NCI-H2081 treated with DMSO at 0.1 percent for 48 hours (cell line): Measurements from ENCODE around the gene MAGI2.
A peak's percentile ranks its signal among the peaks of the same experiment; 100 is the strongest.

Experiments used
- DNase-seq: peaks from one replicate; lab custom pipeline; 2025; lab: John Stamatoyannopoulos, UW

Gene MAGI2

GRCh38 chr7:78139335-78139734, 1314.1 kb downstream of the MAGI2 start:
- DNase-seq = no peak

GRCh38 chr7:78134774-78135173, 1318.7 kb downstream of the MAGI2 start:
- DNase-seq = no peak

GRCh38 chr7:78134256-78134655, 1319.2 kb downstream of the MAGI2 start:
- DNase-seq = peak; percentile 27

GRCh38 chr7:78130446-78131215, 1322.8 kb downstream of the MAGI2 start:
- DNase-seq = no peak

- no peak for DNase-seq
Measured at GRCh38 chr7:78129865-78130264, 1323.6 kb downstream of the MAGI2 start.

- no peak for DNase-seq
Measured at GRCh38 chr7:78127009-78127408, 1326.5 kb downstream of the MAGI2 start.

- no peak for DNase-seq
Measured at GRCh38 chr7:78125884-78126283, 1327.6 kb downstream of the MAGI2 start.

- DNase-seq = no peak
Measured at GRCh38 chr7:78124216-78124615, 1329.3 kb downstream of the MAGI2 start.

GRCh38 chr7:78121888-78122287, 1331.6 kb downstream of the MAGI2 start:
- no peak for DNase-seq

GRCh38 chr7:78118470-78118869, 1335.0 kb downstream of the MAGI2 start:
- DNase-seq = no peak

- DNase-seq = no peak
Measured at GRCh38 chr7:78115876-78116275, 1337.6 kb downstream of the MAGI2 start.

- DNase-seq = no peak
Measured at GRCh38 chr7:78114993-78115392, 1338.5 kb downstream of the MAGI2 start.

GRCh38 chr7:78112488-78112887, 1341.0 kb downstream of the MAGI2 start:
- no peak for DNase-seq

GRCh38 chr7:78111386-78111785, 1342.1 kb downstream of the MAGI2 start:
- no peak for DNase-seq

GRCh38 chr7:78103475-78103874, 1350.0 kb downstream of the MAGI2 start:
- DNase-seq = no peak

GRCh38 chr7:78101076-78101475, 1352.4 kb downstream of the MAGI2 start:
- no peak for DNase-seq

- DNase-seq = no peak
Measured at GRCh38 chr7:78099715-78100394, 1353.6 kb downstream of the MAGI2 start.

- no peak for DNase-seq
Measured at GRCh38 chr7:78095549-78095948, 1357.9 kb downstream of the MAGI2 start.

- no peak for DNase-seq
Measured at GRCh38 chr7:78092331-78092730, 1361.1 kb downstream of the MAGI2 start.

- no peak for DNase-seq
Measured at GRCh38 chr7:78090616-78091015, 1362.9 kb downstream of the MAGI2 start.

- no peak for DNase-seq
Measured at GRCh38 chr7:78083476-78084120, 1369.9 kb downstream of the MAGI2 start.

GRCh38 chr7:78082556-78082955, 1370.9 kb downstream of the MAGI2 start:
- DNase-seq = no peak

GRCh38 chr7:78081888-78082287, 1371.6 kb downstream of the MAGI2 start:
- no peak for DNase-seq
